Hematopoietic multipotent progenitor cell (in vitro differentiated cells): ENCODE measurements around the gene CDK5RAP3. TPM values are rescaled to one million over a fixed set of nuclear protein-coding genes. Genes with fewer than 3 reads are reported as not detected.
A peak's percentile ranks its signal among the peaks of the same experiment; 100 is the strongest.
"Not testable (repeated sequence)": the region's sequence is repeated elsewhere in the genome, so short reads cannot be mapped to it uniquely, and the experiment has no call there.

Experiments used
- DNase-seq, 3 donors: peaks; one replicate each; pipeline ENCODE4 v3.0.0-alpha.2; 2011 to 2015; ENCODE audit warnings: low read depth in 2 of 3, low spot score in 2 of 3
- total RNA-seq: library from RNA; depleted of rRNA; stranded (reverse); fragments of >200 nt; gene quantifications from one replicate; pipeline ENCODE4 v1.2.3, GENCODE V29; 2012

The CDK5RAP3 gene
- total RNA-seq, 1 donor = 102 TPM

DNA sequence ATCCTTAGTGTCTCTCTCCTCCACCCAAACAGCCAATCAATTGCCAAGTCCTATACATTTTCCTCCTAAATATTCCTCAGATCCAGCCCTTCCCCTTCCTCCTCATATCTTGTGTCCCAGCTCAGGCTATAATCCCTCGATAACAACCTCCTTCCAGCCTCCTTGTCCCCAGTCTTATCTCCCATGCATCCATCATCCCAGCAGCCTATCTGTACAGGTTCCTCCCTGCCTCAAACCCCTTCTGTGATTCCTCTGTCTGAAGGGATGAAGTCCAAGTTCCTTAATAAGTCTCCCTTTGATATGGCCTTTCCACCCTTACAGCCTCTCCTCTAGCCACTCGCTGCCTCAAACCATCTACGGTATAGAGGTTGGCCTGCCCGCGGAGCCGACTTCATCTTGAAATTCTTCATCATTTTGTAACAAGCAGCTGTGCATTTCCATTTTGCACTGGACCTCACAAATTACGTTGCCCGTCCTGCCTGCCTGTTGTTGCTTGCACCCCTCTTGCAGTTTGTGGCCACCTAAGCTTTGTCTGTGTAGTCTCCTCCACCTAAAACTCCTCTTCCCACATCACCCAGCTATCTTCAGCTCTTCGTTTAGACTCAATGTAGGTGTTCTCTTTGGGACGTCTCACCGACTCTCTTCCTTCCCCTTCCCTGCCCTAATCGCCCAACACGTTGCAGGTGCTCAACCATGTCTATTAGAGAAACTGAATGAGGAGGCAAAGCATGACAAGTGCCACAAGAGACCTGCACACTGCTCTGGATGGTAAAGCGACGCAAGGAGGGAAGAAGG, 786 bp upstream of the CDK5RAP3 start:
- no peak for DNase-seq

DNA sequence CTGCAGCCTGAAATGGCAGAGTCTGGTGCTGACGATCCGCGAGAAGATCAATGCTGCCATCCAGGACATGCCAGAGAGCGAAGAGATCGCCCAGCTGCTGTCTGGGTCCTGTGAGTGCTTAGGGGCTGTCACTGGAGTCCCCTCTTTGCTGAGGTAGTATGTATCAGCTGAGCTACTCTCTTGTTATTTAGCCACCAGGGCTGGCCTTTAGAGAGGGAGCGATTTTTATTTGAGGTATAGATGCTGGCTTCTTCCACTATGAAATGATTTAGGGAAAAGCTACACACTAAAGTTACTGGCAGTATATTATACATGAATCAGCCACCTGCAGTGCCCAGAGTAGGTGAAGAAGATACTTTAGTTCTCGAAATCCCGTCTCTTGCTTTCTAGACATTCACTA, 2.6 kb downstream of the CDK5RAP3 start:
- no peak for DNase-seq

DNA sequence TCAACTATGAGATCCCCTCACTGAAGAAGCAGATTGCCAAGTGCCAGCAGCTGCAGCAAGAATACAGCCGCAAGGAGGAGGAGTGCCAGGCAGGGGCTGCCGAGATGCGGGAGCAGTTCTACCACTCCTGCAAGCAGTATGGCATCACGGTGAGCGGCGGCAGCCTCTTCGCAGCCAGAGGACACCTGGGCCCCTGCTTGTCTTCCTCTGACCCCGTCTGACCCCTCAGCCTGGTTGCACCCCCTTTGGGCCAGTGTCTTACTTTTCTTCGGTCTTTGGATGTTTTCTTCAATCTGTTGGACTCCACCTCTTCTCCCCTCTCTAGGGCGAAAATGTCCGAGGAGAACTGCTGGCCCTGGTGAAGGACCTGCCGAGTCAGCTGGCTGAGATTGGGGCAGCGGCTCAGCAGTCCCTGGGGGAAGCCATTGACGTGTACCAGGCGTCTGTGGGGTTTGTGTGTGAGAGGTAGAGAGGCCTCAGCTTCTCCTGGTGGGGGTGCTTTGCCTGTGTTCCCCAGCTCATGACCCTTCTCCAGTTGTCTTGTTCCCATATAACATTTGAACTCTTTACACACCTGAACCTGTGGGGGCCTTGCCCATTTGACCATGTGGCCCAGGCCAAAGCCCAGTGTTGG, 4.4 kb downstream of the CDK5RAP3 start:
- DNase-seq = no peak

DNA sequence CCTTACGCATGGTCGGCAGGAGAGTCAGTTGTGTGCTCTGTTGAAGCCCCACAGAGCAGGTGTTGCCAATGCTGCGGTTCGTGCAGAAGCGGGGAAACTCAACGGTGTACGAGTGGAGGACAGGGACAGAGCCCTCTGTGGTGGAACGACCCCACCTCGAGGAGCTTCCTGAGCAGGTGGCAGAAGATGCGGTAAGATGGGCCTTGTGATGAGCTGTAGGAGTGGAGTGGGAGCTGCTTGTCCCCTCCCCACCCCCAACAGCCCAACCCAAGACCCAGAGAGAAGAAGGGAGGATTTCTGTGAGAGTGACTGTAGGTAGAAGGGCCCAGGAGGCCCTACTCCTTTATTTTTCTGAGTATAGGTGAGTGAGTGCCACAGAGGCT, 4.9 kb downstream of the CDK5RAP3 start:
- no peak for DNase-seq

DNA sequence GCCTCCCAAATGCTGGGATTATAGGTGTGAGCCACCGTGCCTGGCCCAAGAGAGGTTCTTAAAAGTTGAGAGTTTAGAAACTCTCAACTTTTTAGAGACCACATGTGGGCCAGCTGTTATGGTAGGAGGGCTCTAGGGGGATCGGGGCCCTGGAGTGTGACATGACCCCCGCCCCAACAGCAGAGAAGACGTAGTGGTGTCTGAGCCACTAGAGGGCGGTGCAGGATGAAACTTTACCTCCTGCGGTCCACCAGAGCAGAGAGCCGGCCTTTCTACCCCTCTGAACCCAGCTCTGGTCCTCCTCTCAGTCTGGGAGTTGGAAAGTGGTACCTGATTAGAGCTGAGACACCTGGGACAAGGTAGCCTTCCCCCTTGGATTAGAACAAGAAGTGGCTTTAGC, 7.4 kb downstream of the CDK5RAP3 start:
- peak; percentile 31 to 76 (median 64) for DNase-seq

DNA sequence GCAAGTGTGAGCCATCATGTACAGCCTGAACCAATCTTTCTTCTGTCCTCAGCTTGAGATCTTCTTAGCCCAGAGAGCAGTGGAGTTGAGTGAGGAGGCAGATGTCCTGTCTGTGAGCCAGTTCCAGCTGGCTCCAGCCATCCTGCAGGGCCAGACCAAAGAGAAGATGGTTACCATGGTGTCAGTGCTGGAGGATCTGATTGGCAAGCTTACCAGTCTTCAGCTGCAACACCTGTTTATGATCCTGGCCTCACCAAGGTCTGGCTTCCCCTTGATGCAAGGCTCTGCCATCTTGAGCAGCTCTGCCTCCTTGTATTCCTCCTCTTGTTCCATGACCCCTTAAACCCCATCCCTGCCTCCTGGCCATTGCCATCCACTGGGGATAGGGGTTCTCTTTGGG, 9.6 kb downstream of the CDK5RAP3 start:
- no peak for DNase-seq

DNA sequence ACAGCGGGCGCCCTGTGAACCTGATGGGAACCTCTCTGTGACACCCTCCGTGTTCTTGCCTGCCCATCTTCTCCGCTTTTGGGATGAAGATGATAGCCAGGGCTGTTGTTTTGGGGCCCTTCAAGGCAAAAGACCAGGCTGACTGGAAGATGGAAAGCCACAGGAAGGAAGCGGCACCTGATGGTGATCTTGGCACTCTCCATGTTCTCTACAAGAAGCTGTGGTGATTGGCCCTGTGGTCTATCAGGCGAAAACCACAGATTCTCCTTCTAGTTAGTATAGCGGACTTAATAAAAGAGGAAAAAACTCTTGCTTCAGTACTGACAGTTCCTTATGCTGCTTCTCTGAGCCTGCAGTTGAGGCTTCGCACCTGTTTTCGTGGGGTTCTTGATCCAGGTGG, 10.5 kb downstream of the CDK5RAP3 start:
- peak in 2 of 3 donors; percentile 45 to 81 for DNase-seq

DNA sequence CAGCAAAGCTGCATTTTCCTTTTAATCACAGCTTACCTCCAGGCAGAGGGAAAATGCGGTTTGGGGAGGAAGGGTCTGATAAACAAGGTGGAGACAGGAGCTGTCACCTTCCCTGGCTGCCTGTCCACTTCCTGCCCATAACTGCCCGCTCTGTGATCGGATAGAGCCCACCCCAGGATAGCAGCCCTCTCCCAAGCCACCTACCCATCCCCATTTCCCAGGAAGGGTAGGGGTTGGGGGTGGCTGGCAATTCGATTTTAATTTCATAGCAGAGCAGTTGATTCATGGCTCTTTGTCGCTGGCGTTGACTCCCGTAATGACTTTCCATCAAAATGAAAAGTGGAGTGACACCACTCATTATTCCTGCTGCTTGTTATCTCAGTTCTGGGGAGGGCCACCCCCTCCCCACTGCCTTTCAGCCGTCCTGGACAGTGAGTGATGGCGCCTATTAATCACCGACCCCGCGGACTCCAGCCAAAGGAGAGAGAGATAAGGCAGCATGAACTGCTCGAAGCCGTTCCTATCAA, 11.2 kb downstream of the CDK5RAP3 start:
- no peak for DNase-seq

DNA sequence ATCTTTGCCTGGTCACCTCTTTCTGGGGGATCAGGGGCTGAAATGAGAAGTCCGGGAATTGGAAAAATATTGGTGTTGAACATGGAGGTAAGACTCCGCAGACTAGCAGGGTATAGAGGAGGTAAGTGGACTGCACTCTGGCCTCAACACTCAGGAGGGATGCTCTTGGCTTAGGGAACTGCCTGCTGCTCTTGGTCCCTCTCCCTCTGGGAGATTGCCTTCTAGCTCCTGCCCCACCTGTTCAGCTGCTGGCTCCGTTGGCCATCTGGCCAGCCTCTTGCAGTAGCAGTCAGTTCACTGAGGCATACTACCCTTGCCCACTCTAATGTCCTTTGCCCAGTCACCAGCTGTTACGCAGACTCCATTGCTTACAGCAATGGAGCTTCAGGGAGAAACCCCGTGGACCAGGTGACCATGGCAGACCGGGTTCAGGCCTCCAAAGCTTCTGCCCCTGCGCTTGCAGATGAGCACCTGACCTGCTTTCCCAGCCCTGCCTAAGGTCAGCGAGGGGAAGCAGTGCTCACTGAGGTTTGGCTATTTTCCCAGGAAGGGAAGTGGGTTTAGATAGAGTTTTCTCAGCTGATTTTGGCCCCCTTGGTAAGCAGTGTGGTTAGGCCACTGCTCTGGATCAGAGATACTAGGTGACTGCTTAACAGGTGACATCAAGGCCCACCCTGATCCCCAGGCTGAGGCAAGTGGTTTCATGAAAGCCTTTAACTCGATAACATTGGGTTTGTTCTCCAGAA, 11.9 kb downstream of the CDK5RAP3 start:
- DNase-seq = peak in 1 of 3 donors; percentile 15

DNA sequence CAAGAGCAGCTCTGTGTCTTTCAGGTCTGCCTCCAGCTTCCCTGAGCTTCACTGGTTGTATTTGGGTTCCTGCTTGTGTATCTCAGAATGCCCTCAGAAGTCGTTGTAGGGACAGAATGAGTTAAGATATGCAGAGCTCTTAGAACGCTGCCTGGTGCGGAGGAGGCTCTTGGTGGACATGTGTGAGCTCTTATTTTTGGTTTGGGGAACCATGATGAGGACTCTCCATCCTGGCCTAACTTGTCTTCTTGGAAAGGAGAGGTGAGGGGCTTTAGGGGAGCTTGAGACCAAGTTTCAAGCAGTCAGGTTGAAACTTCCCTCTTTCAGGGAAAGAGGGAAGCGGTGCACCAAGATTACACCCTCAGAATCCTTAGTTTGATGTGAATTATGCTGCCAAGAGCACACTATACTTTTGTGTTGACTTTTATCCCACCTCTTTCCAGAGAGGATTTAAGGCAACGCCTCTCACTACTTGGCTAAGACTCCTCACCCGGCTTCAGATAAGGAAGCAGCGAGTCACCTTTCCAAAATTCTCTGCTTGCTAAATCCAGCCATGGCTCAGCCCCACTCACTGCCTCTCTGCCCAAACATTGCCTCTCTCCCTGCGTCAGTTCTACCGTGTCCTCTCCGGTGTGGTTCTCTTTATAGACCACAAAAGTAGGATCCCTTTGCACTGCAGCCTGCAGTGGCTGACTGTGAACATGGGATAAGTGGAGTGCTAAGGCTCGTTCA, 12.7 kb downstream of the CDK5RAP3 start:
- no peak for DNase-seq

DNA sequence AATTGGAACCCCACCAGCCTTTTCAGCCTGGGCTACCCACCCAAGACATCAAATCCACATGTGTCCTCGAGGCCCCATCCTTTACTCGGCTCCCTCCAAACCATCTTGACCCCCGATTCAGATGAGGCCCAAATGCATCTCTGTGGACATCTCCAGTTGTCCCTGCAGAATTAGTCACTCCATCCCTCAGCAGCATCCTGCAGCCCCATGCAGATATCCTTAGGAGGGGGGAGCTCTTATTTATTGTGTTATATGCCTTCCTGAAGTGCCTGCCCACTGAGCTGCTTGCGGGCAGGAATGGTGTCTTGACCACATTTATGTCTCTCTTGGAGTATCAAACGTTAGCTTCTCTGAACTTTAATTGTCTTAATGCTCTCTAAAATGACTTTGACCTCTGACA, 15.6 kb downstream of the CDK5RAP3 start:
- DNase-seq = no peak

DNA sequence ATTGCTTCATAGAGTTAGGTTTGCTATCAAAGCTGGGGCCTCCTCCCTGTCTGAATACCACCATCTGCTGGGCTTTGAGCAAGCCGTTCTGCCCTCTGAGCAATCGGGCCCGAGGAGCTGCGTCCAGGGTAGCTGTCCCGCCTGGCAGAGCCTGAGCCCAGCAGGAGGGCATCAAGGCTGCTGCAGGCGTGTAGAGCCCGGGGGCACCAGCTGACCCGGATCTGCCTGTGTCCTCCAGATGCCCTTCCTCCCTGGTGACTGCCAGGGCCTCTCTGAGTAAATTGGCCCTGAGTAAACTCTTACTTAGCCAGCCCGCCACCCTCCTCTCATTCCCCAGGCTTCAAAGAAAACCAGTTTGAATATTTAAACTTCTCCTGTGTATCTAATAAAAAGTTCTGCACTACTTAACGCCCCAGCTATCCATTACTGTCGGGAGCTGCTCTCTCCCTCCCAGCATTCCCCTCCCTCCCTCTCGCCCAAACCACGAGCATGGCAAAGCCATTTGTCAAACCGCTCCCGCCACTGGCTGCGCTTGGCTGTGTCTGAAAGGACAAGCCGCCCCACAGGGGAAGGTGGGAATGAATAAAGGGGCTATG, 16.4 kb downstream of the CDK5RAP3 start:
- no peak for DNase-seq

DNA sequence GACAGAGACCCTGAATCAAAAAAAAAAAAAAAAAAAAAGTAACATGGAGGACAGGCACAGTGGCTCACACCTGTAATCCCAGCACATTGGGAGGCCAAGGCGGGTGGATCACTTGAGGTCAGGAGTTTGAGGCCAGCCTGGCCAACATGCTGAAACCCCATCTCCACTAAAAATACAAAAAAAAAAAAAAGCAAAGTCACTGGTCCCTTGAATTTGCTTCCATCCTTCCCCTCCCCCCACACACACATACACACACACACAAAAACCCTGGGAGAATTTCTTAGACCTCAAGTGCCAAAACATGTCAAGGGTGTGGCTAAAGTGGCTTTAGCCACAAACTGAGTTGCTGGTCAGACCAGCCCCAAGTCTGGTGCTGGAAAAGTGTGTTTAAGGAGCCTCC, 17.5 kb downstream of the CDK5RAP3 start:
- not testable (repeated sequence) for DNase-seq

DNA sequence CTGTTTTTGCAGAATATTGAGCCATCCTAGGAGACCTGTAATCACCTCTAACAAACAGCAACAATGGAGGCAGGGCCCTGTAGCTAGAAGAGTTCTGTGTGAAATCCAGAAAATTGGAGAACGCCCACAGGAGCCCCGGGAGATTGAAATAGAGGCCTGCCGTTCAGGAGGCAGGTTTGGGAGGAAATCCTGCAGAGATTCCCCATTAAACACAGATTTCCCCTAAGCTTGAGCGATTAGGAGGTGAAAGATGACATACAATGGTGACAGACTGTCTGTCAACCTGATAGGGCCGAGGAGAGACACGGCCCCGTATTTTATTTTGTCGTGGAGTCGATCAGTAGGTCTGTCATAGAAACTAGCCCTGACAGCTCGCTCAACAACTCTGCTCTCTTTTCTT, 18.2 kb downstream of the CDK5RAP3 start:
- no peak for DNase-seq

DNA sequence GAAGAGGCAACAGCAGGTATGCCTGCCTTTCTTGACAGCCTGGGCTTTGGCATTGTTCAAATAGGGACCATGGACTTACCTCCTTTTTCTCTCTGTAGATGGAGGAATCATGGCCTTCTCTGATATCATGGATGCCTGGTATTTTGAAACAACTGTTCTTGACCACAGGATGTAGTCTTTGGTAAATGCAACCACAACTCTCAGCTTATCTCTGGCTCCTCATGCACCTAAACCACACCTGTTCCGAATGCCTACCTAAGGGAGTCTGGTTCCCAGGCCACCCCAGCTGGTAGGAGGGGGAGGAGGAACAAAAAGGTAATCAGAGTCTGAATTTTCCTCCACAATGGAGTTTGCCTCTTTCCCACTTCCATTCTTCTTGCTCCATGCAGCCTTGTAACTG, 18.8 kb downstream of the CDK5RAP3 start:
- DNase-seq = no peak

DNA sequence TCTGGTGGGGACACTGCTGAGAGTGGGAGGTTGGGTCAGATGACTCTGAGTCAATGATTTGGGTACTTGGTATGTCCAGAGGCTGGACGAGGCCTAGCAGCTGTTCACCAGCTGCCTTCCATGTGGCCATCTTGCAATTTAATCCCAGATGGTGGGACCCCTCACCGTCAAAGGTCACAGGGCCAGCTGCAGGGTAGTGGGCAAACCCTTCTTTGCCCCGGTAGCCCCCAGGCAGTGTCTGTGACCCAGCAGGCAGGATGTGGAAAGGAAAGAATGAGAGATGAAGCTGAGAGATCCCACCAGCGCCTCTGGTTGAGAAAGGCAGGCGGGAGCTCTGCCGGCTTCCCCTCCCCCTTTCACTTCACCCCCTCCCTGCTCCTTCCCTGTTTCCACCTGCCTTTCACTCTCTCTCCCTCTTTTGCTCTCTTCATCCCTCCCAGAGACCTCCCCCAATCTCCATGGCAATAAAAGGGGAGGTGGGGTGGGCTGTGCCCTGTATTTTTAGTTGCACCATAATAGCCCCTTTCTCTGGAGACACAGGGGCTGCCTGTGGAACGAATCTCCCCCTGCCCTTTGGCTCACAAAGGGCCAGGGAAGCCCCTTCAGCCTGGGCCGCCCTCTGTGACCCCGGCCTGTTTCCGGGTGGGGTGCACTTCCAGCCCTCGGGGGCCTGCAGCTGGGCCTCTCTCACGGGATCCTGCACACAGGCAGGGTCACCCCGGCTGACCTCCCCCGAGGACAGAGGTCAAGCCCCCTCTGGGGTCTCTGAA, 20.2 kb downstream of the CDK5RAP3 start:
- no peak for DNase-seq

DNA sequence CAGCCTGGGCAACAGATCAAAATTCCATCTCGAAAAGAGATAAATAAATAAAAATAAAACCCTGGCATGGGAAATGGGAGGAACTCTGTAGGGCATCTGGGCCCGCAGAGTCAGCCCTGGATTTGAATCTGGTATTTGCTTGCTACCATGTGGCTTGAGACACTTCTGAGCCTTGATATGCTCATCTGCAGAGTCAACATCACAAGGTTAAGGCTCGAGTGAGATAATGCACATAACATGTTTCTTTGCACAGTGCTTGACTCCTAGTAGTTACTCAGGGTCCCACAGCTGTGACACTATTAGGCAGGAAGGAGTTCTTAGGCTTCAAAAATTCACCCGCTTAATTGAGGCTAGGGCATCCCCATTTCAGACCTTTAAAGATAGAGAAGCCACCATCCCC, 21.3 kb downstream of the CDK5RAP3 start:
- DNase-seq = no peak

DNA sequence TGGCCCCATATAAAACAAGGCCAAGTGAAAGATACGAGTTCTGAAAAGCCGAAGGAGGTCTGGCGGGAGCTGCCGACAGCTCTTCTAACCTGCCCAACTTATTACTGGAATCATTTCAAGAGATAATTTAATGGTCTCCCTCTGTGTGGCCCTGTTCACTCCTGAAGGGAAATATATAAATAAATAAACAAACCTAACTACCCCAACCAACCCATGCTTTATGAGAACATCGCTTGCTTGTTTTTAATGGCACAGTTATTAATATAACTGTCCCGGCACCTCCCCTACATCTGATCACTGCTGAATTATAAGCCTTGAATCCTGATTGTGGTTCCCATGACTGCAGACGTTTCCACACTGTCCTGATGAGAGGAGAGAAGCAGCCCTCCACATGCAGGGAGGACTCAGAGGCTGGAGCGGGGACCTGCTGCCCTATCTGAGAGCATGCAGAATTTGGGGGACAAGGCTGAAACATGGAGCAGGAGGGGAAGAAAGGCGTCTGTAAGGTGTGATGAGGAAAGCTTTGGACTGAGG, 22.2 kb downstream of the CDK5RAP3 start:
- no peak for DNase-seq

DNA sequence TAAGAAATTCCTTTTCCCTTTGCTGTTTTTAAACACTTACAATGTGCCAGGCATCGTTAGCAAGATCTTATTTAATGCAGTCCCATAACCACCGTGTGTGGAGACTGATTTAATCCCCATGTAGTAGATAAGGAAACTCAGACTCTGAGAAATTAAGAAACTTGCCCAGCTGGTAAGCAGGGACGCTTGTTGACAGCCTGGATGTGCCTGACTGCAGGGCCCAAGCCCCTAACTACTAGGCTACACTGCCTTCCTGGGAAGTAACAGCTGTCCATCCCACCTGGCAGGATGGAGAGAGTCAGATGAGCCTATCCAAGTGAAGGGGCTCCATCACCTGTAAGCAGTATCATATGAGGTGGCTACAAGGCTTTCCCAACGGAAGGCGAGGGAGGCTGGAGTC, 23.1 kb downstream of the CDK5RAP3 start:
- DNase-seq = no peak
